Stimulated activated CD8-positive, alpha-beta memory T cell treated with anti-CD3 and anti-CD28 coated beads, Interleukin-7, amount 100 ng/mL, for 24 hours (primary cell): ENCODE results near the gene KRT2.

ENCODE experiments used
- DNase-seq: peaks from one replicate; pipeline ENCODE4 v3.0.0-alpha.2; 2020; ENCODE audit warnings: low read depth

The KRT2 gene

GRCh38 chr12:52615208-52615868 lies 36.7 kb downstream of the KRT2 start:
- DNase-seq = no peak

- DNase-seq = no peak
These were observed 37.4 kb downstream of the KRT2 start for GRCh38 chr12:52614381-52615207.

DNA sequence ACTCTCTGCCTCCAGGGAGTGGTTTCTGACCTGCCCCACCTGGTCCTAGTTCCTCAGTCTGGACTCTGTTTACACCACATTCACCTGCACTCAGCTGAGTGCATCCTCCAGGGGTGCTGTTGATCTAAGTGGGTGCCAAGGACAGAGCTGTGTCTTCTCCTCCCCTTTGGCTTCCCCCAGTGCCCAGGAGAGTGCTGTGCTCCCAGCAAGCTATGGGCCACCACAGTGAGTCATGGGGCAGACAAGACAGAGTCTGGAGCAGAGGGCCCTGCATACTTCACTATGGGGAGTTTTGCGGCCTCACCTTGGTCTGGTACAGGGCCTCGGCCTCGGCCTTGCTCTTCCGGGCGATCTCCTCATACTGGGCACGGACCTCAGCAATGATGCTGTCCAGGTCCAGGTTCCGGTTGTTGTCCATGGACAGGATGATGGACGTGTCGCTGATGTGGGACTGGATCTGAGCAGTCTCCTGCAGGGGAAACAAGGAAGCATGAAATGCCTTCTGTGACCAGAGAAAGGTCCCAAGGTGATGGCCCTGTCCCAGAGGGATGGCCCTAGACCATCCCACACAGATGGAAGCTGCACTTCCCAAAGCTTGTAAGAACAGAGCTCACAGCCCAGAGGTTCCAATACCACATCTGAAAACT lies 38.5 kb downstream of the KRT2 start:
- no peak for DNase-seq

GRCh38 chr12:52612431-52613383 lies 39.3 kb downstream of the KRT2 start:
- DNase-seq = no peak

DNA sequence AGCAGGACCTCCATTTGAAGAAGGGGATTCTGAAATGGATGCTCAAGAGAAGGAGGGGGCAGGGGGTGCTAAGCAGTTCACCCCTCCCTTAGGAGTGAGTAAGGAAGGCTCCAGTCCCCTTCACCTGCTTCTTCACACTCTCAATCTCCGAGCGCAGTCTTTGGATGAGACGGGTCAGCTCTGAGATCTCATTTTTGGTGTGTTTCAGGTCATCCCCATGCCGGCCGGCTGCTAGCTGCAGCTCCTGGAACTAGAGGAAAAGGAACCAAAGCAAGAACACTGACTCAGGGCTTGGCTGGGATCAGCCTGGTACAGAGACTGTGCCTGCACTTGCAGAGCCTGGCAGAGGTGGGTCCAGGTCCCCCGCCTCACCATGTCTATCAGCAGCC lies 40.9 kb downstream of the KRT2 start:
- DNase-seq = no peak

GRCh38 chr12:52608826-52609630 lies 43.0 kb downstream of the KRT2 start:
- DNase-seq = no peak

- DNase-seq = no peak
These were observed 43.9 kb downstream of the KRT2 start for GRCh38 chr12:52608161-52608560.

DNA sequence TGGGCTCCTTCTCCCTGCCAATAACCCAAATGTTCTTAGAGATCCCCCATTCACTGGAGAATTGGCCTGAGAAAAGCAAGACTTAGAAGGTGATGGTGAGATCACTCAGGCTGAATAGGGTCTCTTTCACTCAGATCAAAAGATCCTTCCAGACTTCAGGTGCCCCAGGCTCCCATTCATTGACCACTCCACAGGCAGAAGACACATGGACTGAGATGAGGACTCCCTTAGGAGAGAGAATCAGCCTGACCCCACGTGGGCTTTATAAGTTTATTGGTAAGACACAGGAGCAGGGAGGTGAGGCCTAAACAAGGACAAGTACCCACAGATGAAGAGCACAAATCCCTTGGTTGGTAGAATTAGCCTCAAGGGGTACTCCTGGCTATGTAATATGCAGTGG lies 44.7 kb downstream of the KRT2 start:
- no peak for DNase-seq

- DNase-seq = no peak
These were observed 45.3 kb downstream of the KRT2 start for GRCh38 chr12:52606581-52607218.

- DNase-seq = no peak
These were observed 45.9 kb downstream of the KRT2 start for GRCh38 chr12:52606096-52606495.

GRCh38 chr12:52605542-52605941 lies 46.5 kb downstream of the KRT2 start:
- no peak for DNase-seq

- DNase-seq = no peak
These were observed 47.2 kb downstream of the KRT2 start for GRCh38 chr12:52604859-52605258.

DNA sequence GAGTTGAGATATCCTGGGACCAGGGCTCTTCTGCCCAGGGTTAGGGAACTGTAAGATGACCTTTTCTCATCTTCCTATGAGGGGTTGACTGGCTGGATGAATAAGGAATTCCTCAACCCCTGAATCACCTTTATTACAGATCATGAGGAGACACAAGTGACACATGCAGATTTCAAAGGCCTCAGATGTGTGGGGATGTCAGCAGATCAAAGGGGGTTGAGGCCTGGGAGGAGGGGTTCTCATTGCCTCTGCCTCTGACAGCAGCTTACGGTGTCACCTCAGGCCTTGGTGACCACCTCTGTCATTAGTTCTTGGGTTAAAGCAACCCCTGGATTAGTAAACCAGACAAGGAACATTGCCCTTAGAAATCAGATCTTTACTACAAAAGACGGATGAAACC lies 48.7 kb downstream of the KRT2 start:
- no peak for DNase-seq

GRCh38 chr12:52602552-52602951 lies 49.5 kb downstream of the KRT2 start:
- DNase-seq = no peak

DNA sequence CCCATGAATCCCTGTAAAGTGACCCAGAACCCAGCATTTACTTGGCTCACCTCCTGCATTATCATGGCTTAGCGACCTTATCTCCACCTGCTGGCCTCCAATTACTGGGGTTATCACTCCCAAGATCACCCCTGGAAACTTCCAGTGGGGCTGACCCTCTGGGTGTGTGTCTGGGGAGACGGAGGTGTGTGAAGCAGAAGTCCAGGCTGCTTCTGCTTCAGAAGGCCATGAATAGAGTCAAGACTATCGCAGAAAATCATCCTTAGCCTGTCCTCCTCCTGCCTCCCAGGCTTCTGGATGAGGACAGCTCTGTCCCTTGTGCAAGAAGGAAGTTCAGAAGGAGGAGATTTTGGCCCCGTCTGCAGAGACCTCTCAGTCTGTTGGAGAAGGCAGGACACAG lies 50.3 kb downstream of the KRT2 start:
- no peak for DNase-seq

DNA sequence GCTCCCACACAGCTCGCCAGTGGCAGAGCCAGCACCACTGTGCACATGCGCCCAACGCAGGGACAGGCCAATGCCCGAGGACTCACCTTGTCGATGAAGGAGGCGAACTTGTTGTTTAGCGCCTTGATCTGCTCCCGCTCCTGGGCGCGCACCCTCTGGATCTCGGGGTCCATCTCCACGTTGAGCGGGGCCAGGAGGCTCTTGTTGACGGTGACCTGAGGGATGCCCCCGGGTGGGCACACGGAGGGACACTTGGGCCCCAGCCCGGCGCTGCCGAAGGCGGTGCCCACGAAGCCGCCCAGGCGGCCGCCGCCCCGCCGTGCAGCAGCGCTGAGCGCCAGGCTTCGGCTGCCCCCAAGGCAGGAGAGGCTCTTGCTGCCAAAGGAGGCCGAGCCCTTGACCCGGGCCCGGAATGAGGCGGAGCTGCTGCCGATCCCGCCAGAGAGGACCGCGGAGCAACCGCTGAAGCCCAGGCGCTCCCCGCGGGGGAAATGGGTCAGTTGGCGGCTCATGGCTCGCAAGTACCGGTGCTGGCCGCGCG lies 51.0 kb downstream of the KRT2 start, which contains the start of gene KRT72:
Gene KRT72 (minus strand): TSS at position 523 of the 541 bp plus-strand sequence. CDS start 11 bp downstream, at position 512.
- no peak for DNase-seq

GRCh38 chr12:52600475-52600874 lies 51.5 kb downstream of the KRT2 start:
- DNase-seq = no peak

DNA sequence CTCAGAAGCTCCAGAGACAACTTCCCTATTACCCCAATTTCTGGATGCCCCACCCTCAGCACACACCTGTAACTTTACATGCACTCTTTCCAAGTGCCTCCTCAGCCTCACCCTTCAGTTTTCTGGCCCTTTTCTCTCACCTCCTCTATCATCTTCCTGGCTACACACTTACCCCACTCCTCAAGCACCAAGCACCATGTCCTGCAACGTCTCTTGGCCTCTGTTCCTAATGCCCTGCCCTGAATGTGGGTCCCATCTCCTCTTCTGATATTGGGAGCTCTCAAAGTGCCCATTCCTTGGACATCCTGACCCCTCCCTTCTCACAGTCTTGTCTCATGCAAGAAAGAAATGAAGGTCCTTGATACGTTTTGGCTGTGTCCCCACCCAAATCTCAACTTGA lies 51.9 kb downstream of the KRT2 start:
- DNase-seq = no peak

DNA sequence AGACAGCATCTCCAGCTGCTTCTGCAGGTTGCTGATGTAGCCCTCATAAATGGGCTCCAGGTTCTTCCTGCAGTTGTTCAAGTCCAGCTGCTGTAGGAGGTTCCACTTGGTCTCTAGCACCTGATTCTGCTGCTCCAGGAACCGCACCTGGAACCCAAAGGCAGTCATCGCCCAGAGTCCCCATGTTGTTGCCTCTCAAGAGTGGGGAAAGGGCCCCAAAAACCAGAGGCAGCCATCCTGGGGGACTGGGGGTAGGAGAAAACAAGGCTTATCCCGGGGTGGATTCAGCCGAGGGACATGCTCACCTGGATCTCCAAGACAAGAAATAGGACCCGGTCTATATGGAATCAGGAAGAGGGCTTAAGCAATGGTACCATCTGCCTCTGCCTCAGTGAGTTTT lies 53.0 kb downstream of the KRT2 start:
- DNase-seq = no peak
